ENCODE data around the gene HMBS. TPM values are rescaled to one million over a fixed set of nuclear protein-coding genes. Genes with fewer than 3 reads are reported as not detected.
"Not testable (repeated sequence)": the region's sequence is repeated elsewhere in the genome, so short reads cannot be mapped to it uniquely, and the experiment has no call there.

The HMBS gene
- polyA plus RNA-seq, 10 donors, result 18.2 to 28.9 (median 23.0) TPM

DNA sequence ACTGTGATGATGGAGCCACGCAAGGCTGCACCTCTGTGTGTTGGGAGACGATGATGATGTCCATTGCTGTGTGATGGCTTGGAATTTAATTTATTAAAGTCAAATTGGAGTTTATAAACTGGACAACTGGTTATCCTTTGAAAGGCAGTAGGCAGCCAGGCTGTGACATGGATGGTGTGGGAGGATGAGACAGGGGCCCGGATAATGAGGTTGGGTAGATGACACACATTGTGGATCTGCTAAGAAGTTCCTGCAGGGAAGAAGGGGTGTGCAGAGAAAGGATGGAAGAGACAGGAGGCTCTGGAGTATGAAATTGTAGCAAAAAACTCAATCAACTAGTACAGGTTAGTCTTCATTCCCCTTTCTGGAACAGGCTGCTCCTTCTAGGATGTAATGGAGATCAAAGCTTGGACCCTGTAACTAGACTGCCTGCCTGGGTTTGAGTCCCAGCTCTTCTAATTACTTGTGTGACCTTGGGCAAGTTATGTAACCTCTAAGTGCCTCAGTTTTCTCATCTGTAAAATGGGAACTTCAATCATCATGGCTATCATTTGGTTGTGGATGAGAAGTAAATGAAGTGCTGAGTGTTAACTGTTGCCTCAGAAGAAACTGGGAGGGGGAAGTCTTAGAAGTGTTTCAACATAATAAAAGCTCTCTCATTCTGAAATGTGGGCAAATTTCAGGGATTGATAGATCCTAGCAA lies 32.5 kb downstream of the HMBS start:
- no peak for DNase-seq

DNA sequence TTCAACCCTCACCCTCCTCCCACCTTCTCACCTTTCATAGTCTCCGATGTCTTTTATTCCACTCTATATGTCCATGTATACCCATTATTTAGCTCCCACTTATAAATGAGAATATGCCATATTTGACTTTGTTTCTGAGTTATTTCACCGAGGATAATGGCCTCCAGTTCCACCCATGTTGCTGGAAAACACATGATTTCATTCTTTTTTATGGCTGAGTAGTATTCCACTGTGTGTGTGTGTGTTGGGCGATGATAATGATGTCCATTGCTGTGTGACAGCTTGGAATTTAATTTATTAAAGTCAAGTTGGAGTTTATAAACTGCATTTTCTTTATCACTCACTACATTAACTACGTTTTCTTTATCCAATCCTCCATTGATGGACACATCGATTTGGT lies 33.5 kb downstream of the HMBS start:
- no peak for DNase-seq

DNA sequence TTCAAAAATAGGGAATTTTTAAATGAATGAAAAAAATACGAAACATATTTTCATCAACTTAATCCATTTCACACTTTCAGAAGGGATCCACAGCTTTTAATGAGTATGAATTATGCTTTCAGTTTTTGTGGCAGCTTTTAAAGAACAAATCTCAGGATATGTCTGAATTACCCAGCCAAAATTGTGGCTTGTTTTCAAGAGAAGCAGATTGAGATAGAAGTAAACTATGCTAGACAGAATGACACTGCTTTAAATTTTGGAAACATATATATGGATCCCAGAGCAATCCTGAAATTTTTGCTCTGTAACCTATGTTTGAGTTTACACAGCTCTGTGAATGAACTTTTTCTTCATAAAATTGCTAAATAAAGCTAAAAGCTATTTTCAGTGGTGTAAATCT lies 34.3 kb downstream of the HMBS start:
- no peak for DNase-seq

GRCh38 chr11:119120639-119121007 lies 35.9 kb downstream of the HMBS start:
- no peak for DNase-seq

GRCh38 chr11:119121008-119121810 lies 36.5 kb downstream of the HMBS start, which contains the start of gene HINFP:
TSS of gene HINFP (plus strand) at chr11:119121580. CDS start at chr11:119126945, 5,365 bp downstream.
- DNase-seq, result peak; percentile 99

DNA sequence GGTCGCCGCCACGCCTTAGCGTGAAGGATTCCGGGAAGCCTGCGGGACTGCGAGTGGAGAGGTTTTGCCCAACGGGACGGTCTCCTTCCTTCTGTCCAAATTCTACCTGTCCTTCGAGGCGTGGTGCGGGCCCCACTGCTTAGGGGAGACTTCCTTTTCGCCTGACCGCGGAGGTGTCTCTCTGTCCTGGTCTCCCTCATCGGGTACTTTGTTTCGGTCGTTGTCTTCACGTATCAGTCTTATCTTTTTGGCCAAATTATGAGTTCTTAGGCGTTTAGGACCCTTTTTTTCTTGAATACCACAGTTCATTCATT lies 37.1 kb downstream of the HMBS start:
- DNase-seq, result no peak

- DNase-seq, result no peak
These were observed 41.1 kb downstream of the HMBS start for GRCh38 chr11:119125821-119126220.

DNA sequence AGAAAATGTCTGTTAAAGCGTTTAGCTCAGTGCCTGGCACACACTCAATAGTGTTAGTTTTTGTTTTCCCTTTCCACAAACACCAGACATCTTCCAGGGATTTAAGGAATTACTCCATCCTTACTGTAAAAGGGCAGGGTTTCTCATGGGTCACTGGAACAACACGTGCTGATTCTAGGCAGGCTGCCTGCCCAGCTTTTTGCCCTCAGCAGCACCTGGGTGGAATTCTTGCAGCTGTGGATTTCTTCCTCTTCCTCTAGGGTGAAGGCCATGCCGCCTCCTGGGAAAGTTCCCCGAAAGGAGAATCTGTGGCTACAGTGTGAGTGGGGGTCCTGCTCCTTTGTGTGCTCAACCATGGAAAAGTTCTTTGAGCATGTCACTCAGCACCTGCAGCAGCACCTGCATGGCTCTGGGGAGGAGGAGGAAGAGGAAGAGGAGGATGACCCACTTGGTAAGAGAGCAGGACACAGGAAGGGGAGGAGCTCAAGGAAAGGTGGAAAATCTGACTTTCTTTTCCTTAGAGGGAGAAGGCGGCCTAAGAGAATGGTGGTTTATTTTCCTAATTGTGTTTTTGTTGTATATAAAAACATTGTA lies 42.1 kb downstream of the HMBS start:
- DNase-seq, result no peak

DNA sequence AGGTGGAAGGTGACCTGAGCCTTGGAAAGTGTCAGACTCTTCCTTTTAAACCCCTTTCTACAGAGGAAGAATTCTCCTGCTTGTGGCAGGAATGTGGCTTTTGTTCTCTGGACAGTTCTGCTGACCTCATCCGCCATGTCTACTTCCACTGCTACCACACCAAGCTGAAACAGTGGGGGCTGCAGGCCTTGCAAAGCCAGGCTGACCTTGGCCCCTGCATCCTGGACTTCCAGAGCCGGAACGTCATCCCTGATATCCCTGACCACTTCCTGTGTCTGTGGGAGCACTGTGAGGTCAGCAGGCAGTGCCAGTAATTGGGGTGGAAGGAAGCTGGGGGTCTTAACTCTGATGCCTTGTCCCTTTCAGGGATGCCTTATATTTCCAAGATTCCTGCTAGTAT lies 46.0 kb downstream of the HMBS start:
- no peak for DNase-seq

DNA sequence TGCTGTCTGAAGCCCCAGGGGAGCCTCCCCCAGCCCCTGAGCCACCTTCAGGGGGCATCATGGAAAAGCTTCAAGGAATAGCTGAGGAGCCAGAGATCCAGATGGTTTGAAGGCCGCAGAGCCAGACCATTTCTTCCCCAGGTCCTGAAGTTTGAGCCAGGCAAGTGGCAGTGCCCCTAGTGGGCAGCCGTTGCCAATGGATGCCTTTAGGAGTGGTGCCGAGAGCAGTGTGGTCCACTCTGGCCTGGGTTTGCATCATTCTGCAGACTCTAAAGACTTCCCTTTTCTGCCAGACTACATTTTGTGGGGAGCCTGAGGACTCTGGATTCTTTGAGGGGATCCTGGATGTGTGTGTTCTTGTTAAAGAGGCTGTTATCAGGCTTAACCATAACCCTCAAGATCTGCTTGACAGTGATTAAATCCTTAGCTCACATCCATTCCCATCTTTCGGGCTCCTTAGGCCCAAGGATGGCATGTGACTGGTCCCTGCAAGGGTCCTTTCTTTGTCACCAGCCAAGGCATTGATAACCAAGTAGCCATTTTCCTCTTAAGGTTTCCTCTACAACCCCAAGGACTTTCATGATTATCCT lies 49.8 kb downstream of the HMBS start:
- no peak for DNase-seq

GRCh38 chr11:119139276-119139675 lies 54.6 kb downstream of the HMBS start:
- not testable (repeated sequence) for DNase-seq

Other genes starting within 250 kb of the HMBS start
- gene CXCR5, start 201.0 kb upstream of the HMBS start, polyA plus RNA-seq (ENCODE audit: insufficient read length in 10 of 10), result under 1 TPM in 5 of 10 donors, not detected in 5; 0.04 to 0.11 (median 0.06) TPM
- gene BCL9L, start 159.0 kb upstream of the HMBS start, polyA plus RNA-seq (ENCODE audit: insufficient read length in 10 of 10), result 10 to 100 TPM; 48.2 to 88.1 (median 62.4) TPM
- gene UPK2, start 128.6 kb upstream of the HMBS start, polyA plus RNA-seq (ENCODE audit: insufficient read length in 10 of 10), result 1 to 10 TPM in 4 of 10 donors, under 1 TPM in 6; 0.56 to 2.4 (median 0.87) TPM
- under 1 TPM in 2 of 10 donors, not detected in 8; 0.22 to 0.30 TPM for gene FOXR1, start 113.1 kb upstream of the HMBS start, polyA plus RNA-seq (ENCODE audit: insufficient read length in 10 of 10)
- 10 to 100 TPM in 8 of 10 donors, 1 to 10 TPM in 2; 7.1 to 28.2 (median 12.0) TPM for gene CENATAC, start 86.7 kb upstream of the HMBS start, polyA plus RNA-seq (ENCODE audit: insufficient read length in 10 of 10)
- 1,000 to 10,000 TPM; 1,511 to 2,041 (median 1,652) TPM for gene RPS25, start 66.5 kb upstream of the HMBS start, polyA plus RNA-seq (ENCODE audit: insufficient read length in 10 of 10)
- gene TRAPPC4, start 66.1 kb upstream of the HMBS start, polyA plus RNA-seq (ENCODE audit: insufficient read length in 10 of 10), result 10 to 100 TPM; 41.7 to 55.9 (median 48.0) TPM
- 10 to 100 TPM in 5 of 10 donors, 1 to 10 TPM in 5; 8.4 to 13.0 (median 10.0) TPM for gene SLC37A4, start 54.0 kb upstream of the HMBS start, polyA plus RNA-seq (ENCODE audit: insufficient read length in 10 of 10)
- 10 to 100 TPM; 35.3 to 62.1 (median 41.8) TPM for gene HYOU1, start 27.7 kb upstream of the HMBS start, polyA plus RNA-seq (ENCODE audit: insufficient read length in 10 of 10)
- 10 to 100 TPM; 24.9 to 35.4 (median 27.8) TPM for gene VPS11, start 17.1 kb upstream of the HMBS start, polyA plus RNA-seq (ENCODE audit: insufficient read length in 10 of 10)
- 10 to 100 TPM; 24.4 to 35.7 (median 30.7) TPM for gene DPAGT1, start 17.0 kb downstream of the HMBS start, polyA plus RNA-seq (ENCODE audit: insufficient read length in 10 of 10)
- 1 to 10 TPM; 6.4 to 9.4 (median 7.1) TPM for gene C2CD2L, start 22.5 kb downstream of the HMBS start, polyA plus RNA-seq (ENCODE audit: insufficient read length in 10 of 10)
- gene HINFP, start 36.7 kb downstream of the HMBS start, polyA plus RNA-seq (ENCODE audit: insufficient read length in 10 of 10), result 10 to 100 TPM; 13.7 to 25.0 (median 17.8) TPM
- under 1 TPM; 0.10 to 0.60 (median 0.32) TPM for gene ABCG4, start 64.2 kb downstream of the HMBS start, polyA plus RNA-seq (ENCODE audit: insufficient read length in 10 of 10)
- 10 to 100 TPM in 9 of 10 donors, 1 to 10 TPM in 1; 9.7 to 12.4 (median 11.6) TPM for gene NLRX1, start 83.8 kb downstream of the HMBS start, polyA plus RNA-seq (ENCODE audit: insufficient read length in 10 of 10)
- under 1 TPM in 5 of 10 donors, not detected in 5; 0.09 to 0.34 (median 0.22) TPM for gene NHERF4, start 100.6 kb downstream of the HMBS start, polyA plus RNA-seq (ENCODE audit: insufficient read length in 10 of 10)
- gene CBL, start 121.5 kb downstream of the HMBS start, polyA plus RNA-seq (ENCODE audit: insufficient read length in 10 of 10), result 10 to 100 TPM; 10.1 to 16.7 (median 13.2) TPM
- 100 to 1,000 TPM; 177 to 226 (median 196) TPM for gene MCAM, start 232.2 kb downstream of the HMBS start, polyA plus RNA-seq (ENCODE audit: insufficient read length in 10 of 10)
- gene RNF26, start 249.6 kb downstream of the HMBS start, polyA plus RNA-seq (ENCODE audit: insufficient read length in 10 of 10), result 10 to 100 TPM; 11.7 to 22.9 (median 16.1) TPM